GM23248 (cell line): ENCODE results near the gene MYOG. TPM values are rescaled to one million over a fixed set of nuclear protein-coding genes. Genes with fewer than 3 reads are reported as not detected.

Source experiments
- DNase-seq: peaks from one replicate; pipeline ENCODE4 v3.0.0-alpha.2; 2015
- H2AFZ ChIP-seq: fragments of 200-600 bp; sonication (generic); 2 replicates; pipeline ENCODE4 v1.6.1; 2016; ENCODE audit warnings: antibody characterized with exemption
- H3F3A ChIP-seq: fragments of 200-600 bp; sonication (generic); 2 replicates; pipeline ENCODE4 v1.6.1; 2016; ENCODE audit warnings: mild to moderate bottlenecking, antibody characterized with exemption, mixed run types; ENCODE audit not compliant: insufficient read depth
- H3K27ac ChIP-seq: fragments of 200-600 bp; sonication (generic); 2 replicates; pipeline ENCODE4 v1.5.1; 2016; ENCODE audit warnings: mild to moderate bottlenecking
- H3K27me3 ChIP-seq: fragments of 200-600 bp; sonication (generic); replicated peaks from 2 replicates; pipeline ENCODE4 v1.6.1; 2016; ENCODE audit warnings: mild to moderate bottlenecking; ENCODE audit not compliant: insufficient read depth
- H3K36me3 ChIP-seq: fragments of 200-600 bp; sonication (generic); 2 replicates; pipeline ENCODE4 v1.6.1; 2016; ENCODE audit warnings: low read depth, mild to moderate bottlenecking
- H3K4me1 ChIP-seq: fragments of 200-600 bp; sonication (generic); 2 replicates; pipeline ENCODE4 v1.6.1; 2016; ENCODE audit warnings: mild to moderate bottlenecking; ENCODE audit not compliant: insufficient read depth
- H3K4me2 ChIP-seq: fragments of 200-600 bp; sonication (generic); one replicate; pipeline ENCODE4 v1.6.1; 2016; ENCODE audit warnings: mild to moderate bottlenecking; ENCODE audit not compliant: unreplicated experiment
- H3K4me3 ChIP-seq: fragments of 200-600 bp; sonication (generic); 2 replicates; pipeline ENCODE4 v1.5.1; 2016; ENCODE audit warnings: mild to moderate bottlenecking
- H3K79me2 ChIP-seq: fragments of 200-600 bp; sonication (generic); 2 replicates; pipeline ENCODE4 v1.6.1; 2016; ENCODE audit warnings: mild to moderate bottlenecking; ENCODE audit not compliant: insufficient read depth
- H3K9ac ChIP-seq: fragments of 200-600 bp; sonication (generic); 2 replicates; pipeline ENCODE4 v1.6.1; 2016; ENCODE audit warnings: mild to moderate bottlenecking
- H3K9me2 ChIP-seq: fragments of 200-600 bp; sonication (generic); 2 replicates; pipeline ENCODE4 v1.6.1; 2016; ENCODE audit warnings: mixed run types, mild to moderate bottlenecking, moderate library complexity; ENCODE audit not compliant: insufficient read depth
- H3K9me3 ChIP-seq: fragments of 200-600 bp; sonication (generic); one replicate; pipeline ENCODE4 v1.6.1; 2017; ENCODE audit warnings: low read depth
- H4K20me1 ChIP-seq: fragments of 200-600 bp; sonication (generic); 2 replicates; pipeline ENCODE4 v1.6.0; 2016; ENCODE audit not compliant: insufficient read depth
- EZH2 ChIP-seq: fragments of 200-600 bp; sonication (generic); IDR thresholded peaks from 2 replicates; pipeline ENCODE4 v1.6.1; 2018; ENCODE audit warnings: antibody characterized with exemption, mild to moderate bottlenecking; ENCODE audit not compliant: insufficient read depth, poor library complexity, severe bottlenecking
- EZH2phosphoT487 ChIP-seq: fragments of 200-600 bp; sonication (generic); IDR thresholded peaks from 2 replicates; pipeline ENCODE4 v1.6.1; 2018; ENCODE audit warnings: antibody characterized with exemption, moderate library complexity, mild to moderate bottlenecking, low read depth; ENCODE audit not compliant: insufficient read depth
- WGBS, 2 experiments: methylation state at CpG; one replicate each; pipeline ENCODE4 v1.1.6; 2015 to 2017; ENCODE audit warnings: low lambda C conversion rate in 2 of 2, low coverage in 1 of 2; ENCODE audit errors: missing lambda C conversion rate in 2 of 2; 5-methylcytosine and 5-hydroxymethylcytosine counted together
- in situ Hi-C: fragments of 300-500 bp; cut with MboI; formaldehyde crosslinking; loops from 2 replicates; pipeline ENCODE4 v1.15.0; 2020
- polyA plus RNA-seq: library from polyadenylated mRNA; unstranded; fragments of >200 nt; fragmentation: Nextera tagmentation; extraction: Ambion mirVana; gene quantifications from 2 replicates; pipeline ENCODE4 v1.2.1, GENCODE V29; 2016
- total RNA-seq: library from RNA; depleted of rRNA; stranded (reverse); fragments of >200 nt; shearing (Covaris generic); gene quantifications from 2 replicates; pipeline ENCODE4 v1.2.3, GENCODE V29; 2014

The MYOG gene
- total and polyA plus RNA-seq, 2 experiments from 2014 or later: not detected

DNA sequence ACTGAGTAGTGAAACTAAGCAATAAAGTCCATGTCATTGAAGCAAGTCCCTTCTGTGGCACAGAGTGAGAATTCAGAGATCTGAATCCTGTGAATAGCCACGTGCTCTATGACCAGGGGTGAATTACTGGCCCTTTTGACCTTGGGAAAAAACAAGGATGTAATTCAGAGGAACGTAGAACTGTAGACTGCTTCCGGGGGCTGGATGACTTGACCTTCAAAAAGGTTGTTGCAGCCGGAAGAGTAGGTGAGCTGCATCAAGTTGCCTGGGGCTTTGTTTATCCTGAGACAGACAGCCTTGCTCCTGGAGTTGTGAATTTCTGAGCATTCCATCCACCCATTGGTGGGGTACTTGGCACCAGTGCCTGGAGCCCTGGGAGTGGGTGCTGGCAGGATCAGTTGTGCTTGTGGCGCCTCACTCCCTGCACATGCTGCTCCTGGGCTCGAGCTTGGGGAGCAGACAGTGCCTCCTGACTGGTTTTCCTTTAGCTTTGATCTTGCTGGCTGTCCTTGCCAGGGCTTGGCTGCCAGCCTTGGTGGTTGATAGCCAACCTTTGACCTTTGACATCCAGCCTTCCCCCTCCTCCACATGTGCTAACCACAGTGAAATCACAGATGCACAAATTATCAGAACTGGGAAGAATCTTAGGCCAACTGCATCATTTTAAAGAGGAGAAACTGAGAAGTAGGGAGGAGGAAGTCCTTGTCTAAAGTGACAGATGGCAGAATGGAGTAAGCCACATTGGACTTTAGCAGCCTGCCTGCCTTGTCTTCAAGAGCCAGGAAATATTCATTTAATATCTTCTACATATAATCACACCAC is 16.2 kb upstream of the MYOG start:
- no peak overlapping the region for H2AFZ ChIP-seq
- no peaks in the 10 kb centered on the region for H3K4me1 ChIP-seq
- no peaks in the 10 kb centered on the region for H3K79me2 ChIP-seq
- H3K27me3 ChIP-seq: peaks cover 32% of the 10 kb centered on the region
- no peak overlapping the region for H3K4me2 ChIP-seq
- H3K9me3 ChIP-seq: no peaks in the 10 kb centered on the region
- DNase-seq: no peak
- in situ Hi-C loops: no loop called here
- H3K9ac ChIP-seq: no peak overlapping the region
- H3K27ac ChIP-seq: no peak overlapping the region
- no peaks in the 10 kb centered on the region for H3K36me3 ChIP-seq
- H3K4me3 ChIP-seq: no peak overlapping the region
- WGBS, 2 experiments: 33 to 44% methylated on average over 6 of the region's 6 CpGs
- TF ChIP-seq EZH2phosphoT487 (no peak), EZH2 (no peak)
- no peaks in the 10 kb centered on the region for H3F3A ChIP-seq
- H3K9me2 ChIP-seq: no peaks in the 10 kb centered on the region
- no peaks in the 10 kb centered on the region for H4K20me1 ChIP-seq

DNA sequence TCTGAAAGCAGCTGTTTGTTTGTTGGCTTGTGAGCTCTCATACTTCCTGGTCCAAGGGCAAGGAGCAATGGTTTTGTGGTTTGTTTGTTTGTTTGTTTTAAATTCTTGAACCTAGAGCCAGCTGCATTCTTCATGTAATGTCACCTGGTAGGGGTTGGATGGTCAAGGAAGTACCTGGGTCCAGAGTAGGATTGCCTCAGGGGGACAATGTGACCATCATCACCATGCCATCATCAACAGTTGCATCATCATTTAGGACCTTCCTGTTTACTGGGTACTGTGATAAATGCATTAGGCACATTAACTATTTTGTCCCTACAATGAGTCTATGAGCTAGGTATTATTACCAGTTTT is 14.7 kb upstream of the MYOG start:
- Histone ChIP-seq H3K27me3 (peaks cover 18% of the 10 kb centered on the region; the same call in 1 of the 2 replicates), H3F3A (no peaks in the 10 kb centered on the region), H3K9me3 (no peaks in the 10 kb centered on the region), H3K4me3 (no peak overlapping the region), H3K36me3 (no peaks in the 10 kb centered on the region), H3K27ac (no peak overlapping the region), H3K9ac (no peak overlapping the region), H4K20me1 (no peaks in the 10 kb centered on the region), H3K9me2 (no peaks in the 10 kb centered on the region), H3K4me1 (no peaks in the 10 kb centered on the region), H3K79me2 (no peaks in the 10 kb centered on the region), H3K4me2 (no peak overlapping the region), H2AFZ (no peak overlapping the region)
- no peak for DNase-seq
- no peak for TF ChIP-seq EZH2
- in situ Hi-C loops: no loop called here

DNA sequence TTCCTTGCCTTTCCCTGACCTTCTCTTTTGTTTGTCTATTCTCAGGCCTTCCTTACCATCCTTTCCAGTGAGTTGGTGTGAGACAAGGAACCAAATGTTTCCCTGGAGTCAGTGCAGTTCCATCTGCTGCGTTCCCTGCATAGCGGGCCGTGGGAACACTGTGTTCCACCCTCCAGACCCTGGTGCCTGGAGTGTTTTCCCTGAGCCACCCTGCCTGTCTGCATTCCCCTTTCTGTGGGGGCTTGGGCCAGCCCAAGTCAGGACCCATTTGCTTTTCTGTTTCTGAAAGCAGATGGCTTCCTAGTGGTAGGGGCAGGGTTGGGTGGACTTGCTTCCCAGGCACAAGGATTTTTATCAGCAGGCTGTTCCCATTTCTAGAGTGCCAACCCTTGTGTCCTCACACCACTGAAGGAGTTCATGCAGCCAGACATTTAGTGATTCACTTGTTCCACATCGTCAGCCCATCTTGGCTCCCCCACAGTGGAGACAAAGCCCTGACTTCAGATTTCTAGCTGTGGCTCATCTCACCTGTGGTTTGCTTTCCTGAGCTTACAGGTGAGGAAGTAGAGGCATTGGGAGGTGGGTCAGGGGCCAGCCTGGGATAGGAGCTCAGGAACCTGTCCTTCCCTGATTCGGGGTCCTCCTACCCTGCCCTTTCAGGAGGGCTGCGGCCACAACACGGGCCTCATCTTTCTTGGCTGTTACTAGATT is 14.1 kb upstream of the MYOG start:
- no peaks in the 10 kb centered on the region for H3F3A ChIP-seq
- no peak for TF ChIP-seq EZH2
- no peak for TF ChIP-seq EZH2phosphoT487
- H3K9me2 ChIP-seq: no peaks in the 10 kb centered on the region
- WGBS, 2 experiments: 61 to 63% methylated on average over 7 of the region's 7 CpGs
- no peak overlapping the region for H2AFZ ChIP-seq
- no peaks in the 10 kb centered on the region for H3K79me2 ChIP-seq
- no peaks in the 10 kb centered on the region for H3K4me1 ChIP-seq
- H3K4me3 ChIP-seq: no peak overlapping the region
- in situ Hi-C loops: no loop called here
- no peak overlapping the region for H3K4me2 ChIP-seq
- no peak overlapping the region for H3K27ac ChIP-seq
- peaks cover 16% of the 10 kb centered on the region; the same call in 1 of the 2 replicates for H3K27me3 ChIP-seq
- no peak overlapping the region for H3K9ac ChIP-seq
- no peaks in the 10 kb centered on the region for H4K20me1 ChIP-seq
- H3K36me3 ChIP-seq: no peaks in the 10 kb centered on the region
- H3K9me3 ChIP-seq: no peaks in the 10 kb centered on the region
- no peak for DNase-seq

DNA sequence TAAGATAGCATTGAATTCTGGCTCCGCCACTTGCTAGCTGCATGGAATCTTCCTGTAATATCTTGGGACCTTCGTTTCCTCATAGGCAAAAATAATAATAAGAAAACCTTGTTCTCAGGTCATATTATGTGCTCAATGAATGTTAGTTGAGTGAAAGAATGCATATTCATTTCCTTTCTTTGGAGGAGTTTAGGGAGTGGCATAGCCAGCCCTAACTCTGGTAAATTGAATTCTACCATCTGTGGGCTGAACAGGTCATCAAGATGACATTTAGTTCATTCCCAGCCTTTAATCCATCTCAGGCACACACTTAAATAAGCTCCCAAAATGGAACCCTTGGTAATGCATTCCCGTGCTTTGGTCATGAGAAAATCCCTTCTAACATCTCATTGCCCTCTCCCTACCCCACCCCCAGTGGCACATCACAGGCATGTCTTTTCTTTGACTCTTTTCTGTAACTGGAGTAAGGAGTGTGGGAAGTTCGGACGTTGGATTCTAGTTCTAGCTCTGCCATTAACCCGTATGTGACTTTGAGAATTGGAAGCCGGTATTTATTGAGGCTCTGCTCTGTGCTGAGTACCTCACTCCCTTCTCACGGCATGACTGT is 13.2 kb upstream of the MYOG start:
- Histone ChIP-seq H3K36me3 (no peaks in the 10 kb centered on the region), H3K9me2 (no peaks in the 10 kb centered on the region), H3K4me1 (no peaks in the 10 kb centered on the region), H3K9ac (no peak overlapping the region), H3K27ac (no peak overlapping the region), H2AFZ (no peak overlapping the region), H3K79me2 (no peaks in the 10 kb centered on the region), H3K4me2 (no peak overlapping the region), H3K27me3 (peaks cover 16% of the 10 kb centered on the region; the same call in 1 of the 2 replicates), H3F3A (no peaks in the 10 kb centered on the region), H3K9me3 (no peaks in the 10 kb centered on the region), H3K4me3 (no peak overlapping the region), H4K20me1 (no peaks in the 10 kb centered on the region)
- WGBS, 2 experiments: 39 to 47% methylated on average over 8 of the region's 8 CpGs
- DNase-seq: no peak
- in situ Hi-C loops: no loop called here
- no peak for TF ChIP-seq EZH2
- TF ChIP-seq EZH2phosphoT487: no peak
